DOHH2 (cell line): ENCODE data around the gene SETD6.

ENCODE experiments used
- CTCF ChIP-seq: fragments of 200-600 bp; sonication (generic); IDR thresholded peaks from one replicate; pipeline ENCODE4 v1.5.1; 2014; ENCODE audit warnings: antibody characterized with exemption, mild to moderate bottlenecking, low read depth, low read length; ENCODE audit not compliant: poor library complexity, severe bottlenecking
- EZH2phosphoT487 ChIP-seq: fragments of 200-600 bp; sonication (generic); IDR thresholded peaks from 2 replicates; pipeline ENCODE4 v1.6.1; 2017; ENCODE audit warnings: borderline replicate concordance, mild to moderate bottlenecking, antibody characterized with exemption, low read length, moderate library complexity, mixed read lengths

- TF ChIP-seq CTCF (no peak), EZH2phosphoT487 (no peak)
Observed at GRCh38 chr16:58510776-58511628, 4.3 kb upstream of the SETD6 start.
